Epidermal melanocyte (primary cell): ENCODE results near the gene GSC.
"Not testable (repeated sequence)": the region's sequence is repeated elsewhere in the genome, so short reads cannot be mapped to it uniquely, and the experiment has no call there.

ENCODE experiments used
- DNase-seq: peaks from one replicate; pipeline ENCODE4 v3.0.0; 2011; ENCODE audit warnings: low spot score; ENCODE audit not compliant: insufficient read length

GSC gene

DNA sequence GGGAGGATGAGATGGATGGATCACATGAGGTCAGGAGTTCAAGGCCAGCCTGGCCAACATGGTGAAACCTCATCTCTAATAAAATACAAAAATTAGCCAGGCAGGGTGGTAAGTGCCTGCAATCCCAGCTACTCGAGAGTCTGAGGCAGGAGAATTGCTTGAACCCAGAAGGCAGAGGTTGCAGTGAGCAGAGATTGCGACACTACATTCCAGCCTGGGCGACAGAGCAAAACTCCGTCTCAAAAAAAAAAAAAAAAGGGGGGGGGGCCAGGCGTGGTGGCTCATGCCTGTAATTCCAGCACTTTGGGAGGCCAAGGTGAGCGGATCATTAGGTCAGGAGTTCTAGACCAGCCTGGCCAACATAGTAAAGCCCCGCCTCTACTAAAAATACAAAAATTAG, 22.8 kb downstream of the GSC start:
- not testable (repeated sequence) for DNase-seq

- DNase-seq, result no peak
Observed at GRCh38 chr14:94746131-94746530, 23.8 kb downstream of the GSC start.

DNA sequence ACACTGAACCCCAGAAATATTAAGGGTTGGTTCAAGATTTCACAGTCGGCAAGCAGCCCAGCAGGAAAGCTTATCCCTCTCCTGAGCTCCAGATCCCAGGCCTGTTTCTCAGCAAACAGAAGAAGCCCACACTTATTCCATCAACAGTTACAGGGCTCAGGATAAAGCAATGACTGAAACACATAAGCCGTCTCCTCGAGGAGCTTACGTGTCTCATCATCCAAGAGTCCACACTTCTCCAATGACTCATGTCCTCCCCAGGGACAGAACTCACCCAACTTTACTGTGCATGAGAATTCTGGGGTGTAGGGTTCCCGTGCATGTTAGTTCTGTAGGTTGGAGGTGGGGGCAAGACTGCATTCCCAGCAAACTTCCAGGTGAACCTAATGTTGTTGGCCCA, 31.2 kb downstream of the GSC start:
- DNase-seq, result no peak

GRCh38 chr14:94738097-94738496, 31.8 kb downstream of the GSC start:
- no peak for DNase-seq

DNA sequence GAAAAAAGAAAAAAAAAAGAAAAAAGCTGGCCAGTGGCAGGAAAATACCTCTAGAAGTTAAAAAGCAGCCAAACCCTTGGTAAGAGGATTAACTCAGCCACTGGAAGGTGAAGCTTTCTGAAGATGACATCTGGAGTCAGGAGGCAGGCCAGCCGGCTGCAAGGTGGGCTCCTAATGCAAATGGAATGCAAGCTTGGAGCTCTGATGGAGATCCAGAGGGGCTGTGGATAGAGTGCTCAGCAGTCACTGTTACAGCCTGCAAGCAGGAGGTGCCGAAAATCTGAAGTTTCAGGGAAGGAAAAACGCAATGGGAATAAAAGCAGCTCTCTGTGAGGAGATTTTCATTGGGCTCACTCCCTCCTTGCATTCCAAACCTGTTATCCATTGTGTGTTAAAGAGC, 41.0 kb downstream of the GSC start:
- DNase-seq, result no peak

GRCh38 chr14:94728440-94728839, 41.5 kb downstream of the GSC start:
- DNase-seq, result not testable (repeated sequence)

DNA sequence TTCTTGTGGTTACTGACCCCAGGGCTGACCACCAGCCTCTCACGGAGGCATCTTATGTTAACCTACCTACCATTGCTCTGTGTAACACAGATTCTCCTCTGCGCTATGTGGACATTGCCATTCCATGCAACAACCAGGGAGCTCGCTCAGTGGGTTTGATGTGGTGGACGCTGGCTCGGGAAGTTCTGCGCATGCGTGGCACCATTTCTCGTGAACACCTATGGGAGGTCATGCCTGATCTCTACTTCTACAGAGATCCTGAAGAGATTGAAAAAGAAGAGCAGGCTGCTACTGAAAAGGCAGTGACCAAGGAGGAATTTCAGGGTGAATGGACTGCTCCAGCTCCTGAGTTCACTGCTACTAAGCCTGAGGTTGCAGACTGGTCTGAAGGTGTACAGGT, 43.3 kb downstream of the GSC start:
- not testable (repeated sequence) for DNase-seq

DNA sequence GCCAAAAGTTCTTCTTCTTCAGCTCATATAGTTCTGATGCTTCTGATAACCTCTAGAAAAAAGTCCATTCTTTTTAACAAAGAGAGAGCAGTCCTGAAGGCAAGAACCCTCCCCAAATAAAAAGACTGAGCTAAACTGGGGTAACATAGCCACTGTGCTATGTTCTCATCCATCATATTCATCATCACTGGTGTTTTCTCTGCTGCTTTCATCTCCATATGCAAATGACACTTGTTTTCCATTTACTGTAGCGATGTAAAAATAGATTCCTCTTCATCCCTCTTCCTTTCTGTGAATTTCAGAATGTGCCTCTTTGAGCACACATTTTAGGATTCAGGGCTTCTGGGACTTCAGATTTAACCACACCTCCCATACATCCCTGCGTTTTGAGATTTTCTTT, 44.9 kb downstream of the GSC start:
- no peak for DNase-seq

- no peak for DNase-seq
Observed at GRCh38 chr14:94722397-94722796, 47.5 kb downstream of the GSC start.
